NT2/D1 (cell line): ENCODE results near the gene HSPA8.

ENCODE experiments used
- SUZ12 ChIP-seq: IDR thresholded peaks from 2 replicates; pipeline ENCODE4 v1.6.1; 2011; ENCODE audit not compliant: insufficient read length, insufficient read depth; ENCODE audit errors: extremely low read depth
- YY1 ChIP-seq: IDR thresholded peaks from 2 replicates; pipeline ENCODE4 v1.6.1; 2011; ENCODE audit not compliant: insufficient read length, insufficient read depth
- ZNF274 ChIP-seq: IDR thresholded peaks from 2 replicates; pipeline ENCODE4 v1.6.1; 2011; ENCODE audit warnings: mild to moderate bottlenecking, low read depth, low read length

GRCh38 chr11:123086305-123086704, 24.4 kb upstream of the HSPA8 start:
- TF ChIP-seq SUZ12 (no peak), YY1 (no peak), ZNF274 (no peak)
